ENCODE data around the gene HERPUD2. TPM values are rescaled to one million over a fixed set of nuclear protein-coding genes. Genes with fewer than 3 reads are reported as not detected.
A peak's percentile ranks its signal among the peaks of the same experiment; 100 is the strongest.

HERPUD2 gene
- total RNA-seq, 1 donor from 2014 or later, result 29.8 TPM

DNA sequence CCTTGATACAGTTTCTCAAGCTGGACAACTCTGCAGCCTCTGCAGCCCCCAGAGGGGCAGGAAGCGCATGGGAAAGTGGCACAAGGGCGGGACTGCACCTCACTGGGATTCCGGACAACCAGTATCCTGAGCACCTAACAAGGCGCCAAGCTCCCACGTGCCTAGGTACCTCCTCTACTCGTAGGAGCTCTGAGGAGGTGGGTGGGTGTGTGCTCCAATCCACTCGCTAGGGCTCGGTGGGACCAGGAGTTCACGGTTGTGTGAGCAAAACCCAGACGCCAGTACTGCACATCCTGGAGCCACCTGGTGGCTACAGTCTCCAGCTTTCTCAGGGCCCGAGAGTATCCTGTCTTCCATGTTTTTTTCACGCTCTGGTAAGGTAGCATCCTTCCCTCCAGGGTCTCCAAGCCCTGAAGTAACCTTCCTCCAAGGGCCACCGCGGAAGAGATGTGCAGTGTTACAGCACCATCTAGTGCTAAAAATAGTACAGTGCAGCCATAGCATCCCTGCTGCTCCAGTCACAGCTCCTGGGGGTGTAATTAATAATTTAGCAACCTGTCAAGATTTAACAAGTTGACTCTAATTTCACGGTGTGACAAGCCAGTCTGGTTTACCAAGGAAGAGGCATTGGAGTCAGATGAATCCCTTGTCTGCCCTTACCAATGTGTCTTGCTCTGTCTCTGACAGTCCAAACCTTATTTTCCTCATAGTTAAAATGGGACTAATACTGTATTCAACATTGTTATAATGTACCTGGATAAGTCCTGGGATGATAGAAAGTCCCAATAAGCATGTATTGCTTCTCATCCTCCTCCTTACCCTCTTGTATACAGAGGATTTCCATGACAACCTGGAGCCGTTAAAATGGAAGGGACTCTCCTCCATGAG, 70.4 kb downstream of the HERPUD2 start:
- no peak overlapping the region for H3K4me3 Mint-ChIP-seq
- no peaks in the 10 kb centered on the region for H3K9me3 Mint-ChIP-seq
- peaks cover 5% of the 10 kb centered on the region for H3K4me1 Mint-ChIP-seq (ENCODE audit: unreplicated experiment)
- no peaks in the 10 kb centered on the region for H3K27me3 Mint-ChIP-seq
- peaks cover 7% of the 10 kb centered on the region for H3K36me3 Mint-ChIP-seq
- peak overlapping the region; percentile 11 for H3K27ac Mint-ChIP-seq
- no peak for DNase-seq (ENCODE audit: extremely low spot score, unreplicated experiment)
- TF ChIP-seq, protein P1, sequence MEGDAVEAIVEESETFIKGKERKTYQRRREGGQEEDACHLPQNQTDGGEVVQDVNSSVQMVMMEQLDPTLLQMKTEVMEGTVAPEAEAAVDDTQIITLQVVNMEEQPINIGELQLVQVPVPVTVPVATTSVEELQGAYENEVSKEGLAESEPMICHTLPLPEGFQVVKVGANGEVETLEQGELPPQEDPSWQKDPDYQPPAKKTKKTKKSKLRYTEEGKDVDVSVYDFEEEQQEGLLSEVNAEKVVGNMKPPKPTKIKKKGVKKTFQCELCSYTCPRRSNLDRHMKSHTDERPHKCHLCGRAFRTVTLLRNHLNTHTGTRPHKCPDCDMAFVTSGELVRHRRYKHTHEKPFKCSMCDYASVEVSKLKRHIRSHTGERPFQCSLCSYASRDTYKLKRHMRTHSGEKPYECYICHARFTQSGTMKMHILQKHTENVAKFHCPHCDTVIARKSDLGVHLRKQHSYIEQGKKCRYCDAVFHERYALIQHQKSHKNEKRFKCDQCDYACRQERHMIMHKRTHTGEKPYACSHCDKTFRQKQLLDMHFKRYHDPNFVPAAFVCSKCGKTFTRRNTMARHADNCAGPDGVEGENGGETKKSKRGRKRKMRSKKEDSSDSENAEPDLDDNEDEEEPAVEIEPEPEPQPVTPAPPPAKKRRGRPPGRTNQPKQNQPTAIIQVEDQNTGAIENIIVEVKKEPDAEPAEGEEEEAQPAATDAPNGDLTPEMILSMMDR (conservative IDR thresholded peaks at IDR 0.05), result peak; percentile 93

GRCh38 chr7:35623381-35623780, 71.6 kb downstream of the HERPUD2 start:
- H3K36me3 Mint-ChIP-seq, result peaks cover 10% of the 10 kb centered on the region
- no peak overlapping the region for H3K27ac Mint-ChIP-seq
- H3K9me3 Mint-ChIP-seq, result no peaks in the 10 kb centered on the region
- no peak for DNase-seq (ENCODE audit: extremely low spot score, unreplicated experiment)
- peaks cover 5% of the 10 kb centered on the region for H3K4me1 Mint-ChIP-seq (ENCODE audit: unreplicated experiment)
- H3K27me3 Mint-ChIP-seq, result no peaks in the 10 kb centered on the region
- TF ChIP-seq, protein P1 (conservative IDR thresholded peaks at IDR 0.05), result no peak
- no peak overlapping the region for H3K4me3 Mint-ChIP-seq

DNA sequence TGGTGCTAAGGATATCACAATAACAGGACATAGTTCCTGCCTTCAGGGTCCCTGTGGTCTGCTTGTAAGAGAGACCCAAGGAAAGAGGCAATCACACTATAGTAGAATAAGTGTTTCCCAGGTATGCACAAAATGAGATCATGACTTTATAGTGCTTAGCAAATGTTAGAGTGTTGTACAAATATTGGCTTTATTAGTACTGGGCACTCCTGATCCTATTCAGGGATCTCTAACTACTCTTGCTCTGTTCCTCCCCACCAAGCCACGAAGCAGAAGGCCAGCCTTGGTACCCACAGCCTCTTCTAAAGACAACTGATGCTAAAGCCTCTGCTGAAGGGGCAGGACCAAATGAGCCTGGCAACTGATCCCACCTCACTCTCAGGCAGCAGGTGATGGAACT, 75.1 kb downstream of the HERPUD2 start:
- no peak overlapping the region for H3K27ac Mint-ChIP-seq

DNA sequence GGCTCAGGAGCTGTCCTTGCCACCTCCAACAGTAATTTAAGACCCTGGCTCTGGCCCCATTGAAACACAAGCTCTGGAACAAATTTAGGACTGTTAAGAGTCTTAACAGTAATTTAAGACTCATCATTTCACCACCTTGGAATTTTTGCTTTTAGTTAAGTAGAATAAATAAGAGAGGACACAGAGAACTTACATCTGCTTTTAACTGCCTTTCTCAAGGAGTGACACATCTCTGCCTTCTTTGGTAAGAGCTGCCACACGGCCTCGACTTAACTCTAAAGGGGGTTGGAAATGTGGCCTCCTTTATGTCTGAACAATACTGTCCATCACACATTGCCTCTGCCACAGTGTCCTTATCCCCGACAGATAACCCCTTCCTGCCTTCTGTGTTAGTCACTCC, 77.9 kb downstream of the HERPUD2 start:
- no peaks in the 10 kb centered on the region for H3K9me3 Mint-ChIP-seq
- DNase-seq (ENCODE audit: extremely low spot score, unreplicated experiment), result no peak
- H3K27me3 Mint-ChIP-seq, result no peaks in the 10 kb centered on the region
- H3K4me1 Mint-ChIP-seq (ENCODE audit: unreplicated experiment), result no peaks in the 10 kb centered on the region
- TF ChIP-seq, protein P1 (conservative IDR thresholded peaks at IDR 0.05), result no peak
- H3K4me3 Mint-ChIP-seq, result no peak overlapping the region
- H3K27ac Mint-ChIP-seq, result no peak overlapping the region
- peaks cover 4% of the 10 kb centered on the region for H3K36me3 Mint-ChIP-seq

More for the DNA sequence above, 75.1 kb downstream of the HERPUD2 start:
- H3K36me3 Mint-ChIP-seq, result peaks cover 4% of the 10 kb centered on the region
- TF ChIP-seq, protein P1 (conservative IDR thresholded peaks at IDR 0.05), result no peak
- no peaks in the 10 kb centered on the region for H3K9me3 Mint-ChIP-seq
- peaks cover 5% of the 10 kb centered on the region for H3K4me1 Mint-ChIP-seq (ENCODE audit: unreplicated experiment)
- DNase-seq (ENCODE audit: extremely low spot score, unreplicated experiment), result no peak
- H3K27me3 Mint-ChIP-seq, result no peaks in the 10 kb centered on the region
- H3K4me3 Mint-ChIP-seq, result no peak overlapping the region

GRCh38 chr7:35613150-35613549, 81.8 kb downstream of the HERPUD2 start:
- no peak overlapping the region for H3K4me3 Mint-ChIP-seq
- H3K36me3 Mint-ChIP-seq, result peaks cover 6% of the 10 kb centered on the region
- no peaks in the 10 kb centered on the region for H3K4me1 Mint-ChIP-seq (ENCODE audit: unreplicated experiment)
- no peaks in the 10 kb centered on the region for H3K27me3 Mint-ChIP-seq
- TF ChIP-seq, protein P1 (conservative IDR thresholded peaks at IDR 0.05), result no peak
- H3K27ac Mint-ChIP-seq, result no peak overlapping the region
- DNase-seq (ENCODE audit: extremely low spot score, unreplicated experiment), result no peak
- H3K9me3 Mint-ChIP-seq, result no peaks in the 10 kb centered on the region
